Mucosa of descending colon (tissue), 3 donors: ENCODE data around the gene GPRC5B. TPM values are rescaled to one million over a fixed set of nuclear protein-coding genes. Genes with fewer than 3 reads are reported as not detected.

Experiments
- ATAC-seq: fragments of 200-7000 bp; cut with Tn5 transposase; one replicate; pipeline ENCODE4 v1.9.1; 2020; ENCODE audit warnings: mild to moderate bottlenecking, moderate library complexity
- DNase-seq, 3 donors: peaks; one replicate each; pipeline ENCODE4 v3.0.0-alpha.2; 2020
- H3K36me3 ChIP-seq: fragments of 200-600 bp; one replicate; pipeline ENCODE4 v1.8.0; 2021; ENCODE audit warnings: low read depth, mild to moderate bottlenecking
- H3K4me1 ChIP-seq: fragments of 200-600 bp; one replicate; pipeline ENCODE4 v1.8.0; 2021; ENCODE audit warnings: low read depth, mild to moderate bottlenecking
- H3K4me3 ChIP-seq: fragments of 200-600 bp; one replicate; pipeline ENCODE4 v1.8.0; 2021; ENCODE audit warnings: mild to moderate bottlenecking
- H3K9me3 ChIP-seq: fragments of 200-600 bp; one replicate; pipeline ENCODE4 v1.8.0; 2021; ENCODE audit warnings: mild to moderate bottlenecking
- CTCF ChIP-seq: fragments of 200-600 bp; IDR thresholded peaks from one replicate; pipeline ENCODE4 v1.8.0; 2022; ENCODE audit warnings: antibody characterized with exemption, mild to moderate bottlenecking
- intact Hi-C, 2 donors: fragments of 100-400 bp; cut with DNase I in 1 of 2; cut with micrococcal nuclease in 1 of 2; formaldehyde crosslinking; loops; one replicate each; pipeline versions ENCODE4 v1.11.0 to v1.11.1; 2022; cut with DNase I, micrococcal nuclease
- long read RNA-seq, 2 donors: library from polyadenylated mRNA; unstranded; transcript quantifications; one replicate each; pipeline ENCODE4 v2.0.0, GENCODE V29; 2019 to 2021
- total RNA-seq, 3 donors: library from RNA; stranded (reverse); fragmentation: NEBNext Ultra II Directional in 2 of 3; extraction: Animal tissue kit (Norgen Biotek cat#: 25700) in 2 of 3; gene quantifications; one replicate each; pipeline versions ENCODE4 v1.2.1 to v1.2.4, GENCODE V29; 2021 to 2023
- donor health status: DM: no; HTN: no; CAD: no; lungs with moderate emphysema.
- donor health status: DM: no; HTN: no; CAD: no.
- donor health status: DM: no; HTN: yes; CAD: no.

The GPRC5B gene
- total RNA-seq: 10 to 100 TPM in 1 of 3 donors, 1 to 10 TPM in 2; 2.8 to 14.6 (median 6.2) TPM
- long read RNA-seq, donor 1, full-length matches to known transcripts: 12 of 19 reads
- long read RNA-seq, donor 1, partial matches to known transcripts: 4 of 19 reads
- long read RNA-seq, donor 1, other reads (novel, unspliced or antisense): 3 of 19 reads
- long read RNA-seq, donor 2, full-length matches to known transcripts: 2 of 2 reads
- long read RNA-seq, donor 2, partial matches to known transcripts: 0 of 2 reads
- long read RNA-seq, donor 2, other reads (novel, unspliced or antisense): 0 of 2 reads

GRCh38 chr16:19884611-19885450 lies at the start of gene GPRC5B:
GPRC5B (minus strand) TSS chr16:19884848; CDS start chr16:19872845, 12,003 bp downstream.
- Histone ChIP-seq H3K4me3 (peak within 1 kb of the TSS; percentile 14), H3K9me3 (no peaks in the 10 kb centered on the region), H3K4me1 (peaks cover 16% of the 10 kb centered on the region), H3K36me3 (no peaks in the 10 kb centered on the region)
- ATAC-seq (peak; percentile 72), DNase-seq (peak; percentile 38 to 64 (median 54))
- TF ChIP-seq CTCF: no peak
- intact Hi-C loops: loop anchor here (5.0 to 10.0 kb wide), 4 partner anchors 170 to 328 kb away; partner anchors contain the start of genes VPS35L (in 2 of the 2), IQCK (in 1 of the 2) and KNOP1 (in 1 of the 2)

GRCh38 chr16:19933740-19934139 lies 49.1 kb upstream of the GPRC5B start:
- H3K4me3 ChIP-seq: no peak overlapping the region
- DNase-seq (no peak), ATAC-seq (no peak)
- H3K36me3 ChIP-seq: no peaks in the 10 kb centered on the region
- H3K9me3 ChIP-seq: no peaks in the 10 kb centered on the region
- no peak for TF ChIP-seq CTCF
- H3K4me1 ChIP-seq: no peaks in the 10 kb centered on the region
- intact Hi-C loops: no loop called here

GRCh38 chr16:19929062-19929511 lies 44.4 kb upstream of the GPRC5B start:
- H3K9me3 ChIP-seq: no peaks in the 10 kb centered on the region
- H3K4me3 ChIP-seq: no peak overlapping the region
- H3K4me1 ChIP-seq: no peaks in the 10 kb centered on the region
- DNase-seq: no peak
- no peaks in the 10 kb centered on the region for H3K36me3 ChIP-seq
- intact Hi-C loops: no loop called here
- TF ChIP-seq CTCF: no peak
- ATAC-seq: no peak

- ATAC-seq (no peak), DNase-seq (no peak)
- intact Hi-C loops: no loop called here
- no peaks in the 10 kb centered on the region for H3K4me1 ChIP-seq
- no peaks in the 10 kb centered on the region for H3K9me3 ChIP-seq
- no peak overlapping the region for H3K4me3 ChIP-seq
- no peak for TF ChIP-seq CTCF
- no peaks in the 10 kb centered on the region for H3K36me3 ChIP-seq
Measured at GRCh38 chr16:19928432-19928831, 43.8 kb upstream of the GPRC5B start.

GRCh38 chr16:19926449-19927390 lies 42.1 kb upstream of the GPRC5B start:
- Histone ChIP-seq H3K4me1 (no peaks in the 10 kb centered on the region), H3K36me3 (no peaks in the 10 kb centered on the region), H3K9me3 (no peaks in the 10 kb centered on the region), H3K4me3 (no peak overlapping the region)
- ATAC-seq (no peak), DNase-seq (no peak)
- intact Hi-C loops: no loop called here
- TF ChIP-seq CTCF: no peak
